OCI-M2 (cell line): ENCODE data around the gene EGFLAM.

Source experiments
- DNase-seq: peaks from one replicate; lab custom pipeline; 2025; ENCODE audit not compliant: unreplicated experiment; lab: John Stamatoyannopoulos, UW

EGFLAM gene

DNA sequence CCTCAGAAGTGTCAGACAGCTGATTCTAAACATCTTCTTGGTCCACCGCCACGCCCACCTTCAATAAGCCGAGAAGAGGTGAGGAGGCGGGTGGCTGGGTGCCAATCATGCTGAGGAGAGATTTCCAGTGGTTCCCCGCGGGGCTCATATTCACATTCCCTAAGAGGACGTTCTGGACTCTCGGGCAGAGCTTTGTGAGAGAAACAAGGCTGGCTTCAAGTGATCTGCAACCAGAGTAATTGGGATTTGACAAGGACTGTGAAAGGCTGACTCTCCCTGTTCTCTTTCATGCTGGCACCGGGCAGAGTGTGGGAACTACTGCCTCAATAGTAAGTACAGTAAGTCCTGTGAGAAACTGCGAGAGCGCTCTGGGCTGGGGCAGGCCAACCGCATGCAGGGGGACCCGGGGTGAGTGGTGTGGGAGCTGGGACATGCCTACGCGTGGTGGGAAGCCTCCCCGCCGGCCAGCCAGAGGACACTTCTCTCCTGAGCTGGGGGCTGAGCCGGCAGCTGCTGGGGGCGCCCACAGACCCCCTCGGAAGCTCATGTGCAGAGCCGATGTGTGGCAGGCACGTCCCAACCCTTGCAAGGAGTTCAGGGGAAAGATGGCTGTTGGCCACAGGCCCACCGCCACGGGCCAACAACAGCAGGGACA lies 187.1 kb downstream of the EGFLAM start:
- DNase-seq = no peak

DNA sequence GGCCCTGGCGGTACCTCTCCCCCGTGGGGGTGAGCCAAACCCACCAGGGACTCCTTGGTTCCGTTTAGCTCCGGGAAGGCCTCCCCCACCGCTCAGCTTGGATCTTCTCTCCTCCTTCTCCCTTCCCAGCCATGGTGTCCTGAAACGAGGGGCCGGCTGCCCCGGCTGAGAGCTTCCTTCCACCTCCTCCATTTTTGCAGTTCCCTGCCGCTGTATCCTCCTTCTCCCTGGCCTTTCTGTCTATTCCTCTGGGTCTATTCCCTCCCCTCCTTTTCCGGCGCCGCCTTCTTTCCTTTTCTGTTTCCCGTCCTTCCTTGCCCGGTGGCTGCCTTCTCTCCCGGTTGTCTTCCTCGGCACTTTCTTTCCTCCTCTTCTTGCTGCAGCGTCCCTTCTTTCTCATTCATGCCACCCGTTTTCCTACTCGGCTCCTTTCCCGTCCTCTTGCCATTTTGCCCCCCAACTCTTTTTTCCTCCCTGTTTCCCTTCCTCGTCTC lies 187.7 kb downstream of the EGFLAM start:
- no peak for DNase-seq

DNA sequence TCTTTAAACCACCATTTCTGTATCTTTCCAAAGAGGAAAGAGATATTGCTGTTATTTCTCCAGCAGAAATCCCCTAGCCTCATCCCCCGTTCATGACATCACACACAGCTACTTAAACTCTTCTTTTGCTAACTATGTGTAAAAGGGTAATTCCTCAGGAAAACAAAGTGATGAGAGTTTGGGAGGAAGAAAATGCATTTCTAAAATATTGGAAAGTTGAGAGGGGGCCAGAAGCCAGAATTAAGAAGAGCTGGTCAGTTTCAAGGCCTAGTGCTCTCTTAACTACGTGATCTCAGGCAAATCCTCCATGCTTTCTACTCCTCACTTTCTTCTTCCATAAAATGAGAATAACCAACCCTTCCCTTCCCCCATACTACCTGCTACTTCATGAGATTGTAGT lies 188.7 kb downstream of the EGFLAM start:
- no peak for DNase-seq

DNA sequence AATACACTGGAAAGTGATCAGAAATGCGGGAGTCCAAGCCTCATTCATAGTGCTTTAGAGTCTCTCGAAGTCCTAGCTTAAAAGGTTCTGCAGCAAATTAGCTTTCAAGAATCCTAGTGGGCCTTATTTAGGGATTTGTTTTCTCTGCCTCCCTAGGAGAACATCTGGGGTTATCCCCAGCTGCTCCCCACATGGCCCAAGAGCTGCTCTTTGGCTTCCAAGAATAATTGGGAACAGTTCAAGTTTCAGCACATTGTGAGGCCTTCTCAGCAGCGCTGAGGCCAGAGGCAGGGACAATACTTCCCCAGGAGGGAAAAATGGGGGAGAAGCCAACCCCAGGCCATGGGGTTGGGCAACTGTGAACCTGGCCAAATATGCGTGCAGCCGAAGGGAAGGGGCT lies 189.4 kb downstream of the EGFLAM start:
- no peak for DNase-seq

DNA sequence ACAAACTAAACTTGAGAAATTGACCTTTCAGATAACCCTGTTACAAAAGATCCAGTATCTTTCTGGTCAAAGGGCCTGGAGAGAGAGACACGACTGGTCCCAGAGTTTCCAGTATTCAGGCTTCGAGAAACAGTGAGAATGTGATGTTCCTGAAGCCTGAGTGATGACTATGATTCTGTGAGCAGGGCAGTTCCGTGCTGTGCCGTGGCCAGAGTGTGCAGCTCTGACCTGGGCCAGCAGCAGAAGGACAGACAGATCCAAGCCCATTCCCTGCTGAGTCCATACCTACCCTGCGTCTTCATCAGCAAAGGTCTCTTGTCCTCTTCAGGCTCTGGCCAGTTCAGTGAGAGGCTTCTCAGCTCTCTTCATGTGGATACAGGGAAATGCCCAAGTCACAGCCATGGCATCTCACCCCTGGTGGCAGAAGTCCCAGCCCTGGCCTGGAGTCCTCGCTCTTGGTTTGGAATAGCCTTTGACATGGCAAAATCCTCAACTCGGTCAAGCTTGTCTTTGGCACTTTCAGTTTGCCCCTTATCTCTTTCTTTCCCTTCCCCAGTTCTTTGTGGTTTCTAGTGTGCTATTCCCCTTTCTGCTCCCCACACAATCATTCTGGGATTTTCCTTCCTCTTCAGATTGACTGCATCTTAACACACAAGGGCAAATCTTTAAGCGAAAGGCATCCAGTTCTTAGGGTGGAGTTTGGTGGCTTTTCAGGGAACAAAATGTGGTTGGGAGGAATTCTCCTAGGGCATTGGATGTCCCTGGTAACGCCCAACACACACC lies 190.4 kb downstream of the EGFLAM start:
- DNase-seq = no peak

DNA sequence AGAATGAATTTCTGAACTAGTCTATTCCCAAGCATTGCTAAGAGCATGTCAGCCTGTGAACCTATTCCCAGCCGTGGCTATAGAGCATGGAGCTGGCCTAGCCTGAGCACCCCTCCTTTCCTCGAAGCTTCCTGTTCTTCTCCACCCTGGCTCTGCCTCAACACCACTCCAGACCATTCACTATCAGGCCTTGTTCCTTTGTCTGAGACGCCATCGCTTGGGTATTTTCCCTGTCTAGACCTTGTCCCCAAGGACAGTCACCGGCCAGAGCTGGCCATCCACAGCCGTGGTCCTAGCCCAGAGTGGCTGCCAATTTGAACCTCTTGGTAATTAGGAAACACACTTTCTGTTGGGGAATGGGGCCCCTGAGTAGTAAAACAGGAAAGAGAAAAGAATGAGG lies 192.3 kb downstream of the EGFLAM start:
- no peak for DNase-seq

DNA sequence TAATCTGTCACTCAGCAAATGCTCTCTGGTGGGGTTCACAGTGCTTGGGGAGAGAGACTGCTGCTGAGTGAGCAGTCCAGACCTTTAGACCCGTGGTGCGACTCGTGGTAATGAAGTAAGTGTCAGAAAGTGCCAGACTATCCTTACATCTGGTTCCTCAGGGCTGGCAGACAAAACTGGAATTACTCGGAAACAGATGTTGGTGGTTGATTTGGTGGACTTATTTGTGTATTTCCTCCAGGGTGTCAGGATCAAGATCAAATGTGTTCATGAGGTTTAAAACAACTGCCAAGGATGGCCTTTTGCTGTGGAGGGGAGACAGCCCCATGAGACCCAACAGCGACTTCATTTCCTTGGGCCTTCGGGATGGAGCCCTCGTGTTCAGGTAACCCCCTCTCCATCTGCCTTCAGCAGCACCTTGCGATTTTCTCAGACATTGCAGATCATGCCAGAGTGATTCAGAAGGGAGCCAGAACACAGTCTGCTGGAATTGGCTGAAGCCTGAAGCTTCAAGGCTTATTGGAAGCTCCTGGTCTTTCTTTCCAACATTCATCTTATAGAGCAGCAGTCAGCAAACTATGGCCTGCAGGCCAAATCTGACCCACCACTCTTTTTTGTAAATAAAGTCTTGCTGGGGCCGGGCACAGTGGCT lies 192.8 kb downstream of the EGFLAM start:
- DNase-seq = no peak

DNA sequence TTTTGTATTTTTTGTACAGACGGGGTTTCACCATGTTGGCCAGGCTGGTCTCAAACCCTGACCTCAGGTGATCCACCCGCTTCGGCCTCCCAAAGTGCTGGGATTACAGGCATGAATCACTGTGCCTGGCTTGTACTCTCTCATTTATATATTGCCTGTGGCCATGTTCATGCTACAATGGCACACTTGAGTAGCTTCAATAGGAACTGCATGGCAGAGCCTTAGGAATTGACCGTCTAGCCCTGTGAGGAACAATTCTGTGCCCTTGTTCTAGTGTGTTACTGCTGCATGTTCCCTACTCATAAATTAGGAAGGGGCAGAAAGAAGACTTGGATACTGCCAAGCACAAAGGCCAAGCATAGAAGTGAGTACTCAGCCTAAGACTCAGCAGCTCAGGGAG lies 193.8 kb downstream of the EGFLAM start:
- no peak for DNase-seq

DNA sequence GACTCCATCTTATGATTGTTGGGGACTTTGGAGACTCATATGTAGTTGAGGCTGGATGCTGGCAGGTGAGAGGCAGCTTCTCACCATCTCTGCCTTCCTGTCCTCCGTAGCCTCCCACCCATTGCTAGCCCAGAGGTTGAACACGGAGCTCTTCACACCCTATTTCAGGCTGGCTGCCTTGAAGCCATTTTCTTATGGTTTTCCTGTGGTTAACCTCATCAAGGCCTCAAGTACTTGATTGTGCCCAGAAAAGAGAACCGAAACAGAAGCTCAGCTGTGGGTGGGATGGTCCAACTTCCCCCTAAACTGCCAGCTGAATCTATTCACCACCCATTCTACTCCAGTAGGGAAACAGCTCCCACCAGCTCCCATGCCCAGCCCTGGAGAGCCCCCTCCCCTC lies 195.1 kb downstream of the EGFLAM start:
- DNase-seq = no peak

DNA sequence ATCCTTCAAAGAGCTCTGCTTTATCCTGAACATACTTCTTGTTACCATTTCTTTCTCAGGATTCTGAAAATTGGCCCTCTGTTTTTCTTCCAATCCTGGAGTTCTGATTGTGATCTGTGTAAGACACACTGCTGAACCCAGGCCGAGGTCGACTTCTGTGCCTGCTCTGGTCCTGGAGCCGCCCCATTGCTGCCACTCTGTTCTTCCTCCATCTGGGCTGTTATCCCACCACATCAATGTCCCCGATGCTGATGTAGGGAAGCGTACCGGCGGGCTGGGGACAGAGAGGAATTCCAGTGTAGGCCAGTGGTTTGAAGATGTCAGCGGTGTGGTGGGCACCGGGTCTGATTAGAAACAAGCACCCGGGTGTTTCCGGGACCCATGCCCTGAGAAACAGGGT lies 195.6 kb downstream of the EGFLAM start:
- DNase-seq = no peak

DNA sequence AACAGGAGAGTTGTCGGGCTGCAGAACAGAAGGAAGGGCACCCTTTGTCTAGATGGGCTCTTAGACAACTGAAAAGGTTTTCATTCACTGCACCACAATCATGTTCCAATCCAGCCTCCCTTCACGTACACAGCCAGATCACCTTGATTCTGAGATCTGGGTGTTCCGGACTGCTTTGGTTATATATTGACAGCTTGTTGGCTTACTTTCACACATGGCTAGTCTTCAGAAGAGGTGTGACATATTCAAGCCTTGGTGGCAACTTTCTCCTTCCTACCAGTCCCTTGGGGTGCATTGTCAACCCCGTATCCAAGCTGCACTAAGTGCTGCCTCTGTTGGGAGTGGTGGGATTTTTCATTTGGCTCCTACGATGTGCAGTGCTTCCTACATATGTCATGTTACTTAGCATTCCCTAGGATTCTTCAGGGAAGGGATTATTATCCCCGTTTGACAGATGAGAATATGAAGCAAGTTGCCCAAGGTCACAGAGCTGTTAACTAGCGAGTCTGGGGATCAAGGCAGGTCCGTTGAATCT lies 197.5 kb downstream of the EGFLAM start:
- DNase-seq = no peak

DNA sequence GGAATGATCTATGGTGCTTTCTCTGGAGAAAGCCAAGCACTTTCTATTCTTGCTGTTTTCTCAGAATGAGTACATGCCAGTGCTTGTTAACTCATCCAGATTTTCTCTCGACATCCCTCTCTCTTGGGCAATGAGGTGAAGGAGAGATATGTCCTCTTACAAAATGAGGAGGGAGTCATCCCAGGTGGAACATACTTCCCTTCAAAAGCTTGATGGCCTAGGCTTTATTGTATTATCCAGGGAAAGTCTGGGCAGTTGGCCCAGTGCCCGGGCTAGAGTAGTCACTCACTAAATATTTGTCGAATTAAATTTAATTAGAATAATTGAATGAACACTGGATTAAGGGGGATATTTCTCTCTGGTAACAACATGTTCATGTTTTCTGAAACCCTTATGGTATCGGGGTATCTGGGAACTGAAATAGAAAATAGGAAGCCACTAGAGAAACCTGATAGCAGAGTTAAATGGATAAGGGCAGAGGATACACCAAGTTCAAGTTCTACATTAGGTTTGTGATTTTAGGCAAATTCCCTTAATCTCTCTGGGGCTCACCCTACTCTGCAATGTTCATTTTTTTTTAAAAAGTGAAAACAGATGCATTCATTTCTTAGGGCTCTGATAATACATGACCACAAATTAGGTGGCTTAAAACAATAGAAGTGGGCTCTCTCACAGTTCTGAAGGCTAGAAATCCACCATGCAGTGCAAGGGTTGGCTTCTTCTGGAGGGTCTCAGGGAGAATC lies 198.5 kb downstream of the EGFLAM start:
- no peak for DNase-seq

DNA sequence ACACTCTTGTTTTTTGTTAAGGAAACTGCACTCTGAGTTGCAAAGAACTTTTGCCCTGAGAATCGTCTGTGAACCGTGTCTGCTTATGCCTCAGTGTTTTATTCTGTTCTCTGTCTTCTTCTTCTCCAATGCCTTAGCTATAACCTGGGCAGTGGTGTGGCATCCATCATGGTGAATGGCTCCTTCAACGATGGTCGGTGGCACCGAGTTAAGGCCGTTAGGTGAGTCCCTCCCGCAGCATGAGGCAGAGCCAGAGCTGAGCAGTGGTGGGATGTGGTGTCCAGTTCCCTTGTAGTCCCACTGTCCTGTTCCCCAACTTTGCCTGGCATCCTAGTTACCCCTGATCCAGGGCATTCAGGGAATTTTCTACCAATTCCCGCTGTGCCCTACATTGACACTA lies 199.8 kb downstream of the EGFLAM start:
- DNase-seq = no peak

DNA sequence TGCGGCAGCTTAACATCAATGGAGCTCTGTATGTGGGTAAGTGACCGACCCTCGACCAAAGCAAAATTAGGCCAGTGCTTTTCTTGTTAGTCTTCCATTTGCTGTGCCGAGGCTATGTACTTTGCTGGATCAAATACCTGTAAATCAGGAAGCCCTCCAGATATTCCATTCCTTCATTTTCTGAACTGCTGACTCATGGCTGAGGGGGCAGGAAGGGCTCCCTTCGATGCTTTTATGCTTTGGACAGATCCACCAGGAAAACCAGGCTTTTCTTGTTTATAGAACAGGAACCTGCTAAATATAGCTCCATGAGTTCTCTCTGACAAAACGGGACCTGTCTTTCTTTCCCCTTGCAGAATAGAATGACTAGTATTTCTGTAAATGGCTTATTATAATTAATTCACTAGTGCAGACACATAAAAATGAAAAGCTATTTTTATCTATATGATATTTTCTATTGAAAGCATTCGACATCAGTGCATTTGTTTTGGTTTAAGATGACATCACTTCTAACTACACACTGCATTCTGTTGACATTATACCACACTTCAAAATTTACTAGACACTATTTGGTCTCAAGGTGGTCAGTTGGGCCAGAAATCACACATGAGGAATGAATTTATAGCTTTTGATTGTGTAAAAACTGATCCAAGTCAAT lies 204.7 kb downstream of the EGFLAM start:
- no peak for DNase-seq

DNA sequence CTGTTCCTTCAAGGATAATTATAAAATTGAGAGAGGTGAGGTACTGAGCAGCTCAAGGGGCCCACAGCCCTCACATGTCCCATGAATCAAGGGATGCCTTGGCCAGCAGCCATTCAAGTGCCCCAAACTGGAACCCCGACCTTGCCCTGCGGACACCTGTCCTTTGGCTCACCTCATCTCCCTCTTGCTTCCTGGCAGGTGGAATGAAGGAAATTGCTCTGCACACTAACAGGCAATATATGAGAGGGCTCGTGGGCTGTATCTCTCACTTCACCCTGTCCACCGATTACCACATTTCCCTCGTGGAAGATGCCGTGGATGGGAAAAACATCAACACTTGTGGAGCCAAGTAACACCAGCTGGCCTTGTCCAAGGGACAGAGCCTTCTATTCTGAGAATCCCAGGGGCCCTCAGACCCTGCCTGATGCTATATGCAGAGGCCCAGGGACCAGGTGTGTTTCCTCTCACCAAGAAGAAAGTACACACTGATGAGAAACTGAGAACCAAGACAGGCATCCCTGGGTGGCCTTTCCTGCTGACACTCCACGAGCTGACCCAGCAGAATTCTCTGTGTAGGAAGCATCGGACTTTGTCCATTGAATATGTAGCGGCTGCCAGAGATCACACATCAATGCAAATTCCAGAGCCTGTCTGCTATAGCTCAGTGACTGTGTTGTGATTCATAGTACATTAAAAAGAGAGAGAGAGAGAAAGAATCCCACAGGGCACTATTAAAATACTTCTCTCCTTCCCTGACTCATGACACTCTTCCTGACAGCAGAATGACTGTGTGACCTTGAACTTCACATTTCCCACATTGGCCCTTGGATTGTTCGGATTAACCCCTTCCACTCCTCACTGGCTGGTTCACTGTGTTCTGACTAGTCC lies 205.5 kb downstream of the EGFLAM start:
- DNase-seq = no peak

DNA sequence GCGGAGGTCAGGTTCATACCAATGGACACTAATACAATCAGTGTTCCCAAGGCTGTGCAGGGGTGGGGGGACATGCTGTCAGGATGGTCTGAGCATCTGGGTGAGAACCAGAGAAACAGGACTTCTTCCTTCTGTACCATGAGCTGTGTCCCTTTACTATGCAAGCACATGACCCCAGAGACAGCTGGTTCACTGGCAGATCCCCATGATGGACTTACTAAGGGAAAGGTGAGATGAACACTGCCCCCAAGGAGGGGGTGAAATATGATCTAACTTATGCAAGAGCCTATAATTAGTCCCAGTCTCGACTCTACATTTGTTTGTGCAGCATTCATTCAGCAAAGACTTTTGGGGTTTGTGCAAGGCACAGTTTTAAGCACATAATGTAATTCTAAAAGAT lies 206.7 kb downstream of the EGFLAM start:
- no peak for DNase-seq

DNA sequence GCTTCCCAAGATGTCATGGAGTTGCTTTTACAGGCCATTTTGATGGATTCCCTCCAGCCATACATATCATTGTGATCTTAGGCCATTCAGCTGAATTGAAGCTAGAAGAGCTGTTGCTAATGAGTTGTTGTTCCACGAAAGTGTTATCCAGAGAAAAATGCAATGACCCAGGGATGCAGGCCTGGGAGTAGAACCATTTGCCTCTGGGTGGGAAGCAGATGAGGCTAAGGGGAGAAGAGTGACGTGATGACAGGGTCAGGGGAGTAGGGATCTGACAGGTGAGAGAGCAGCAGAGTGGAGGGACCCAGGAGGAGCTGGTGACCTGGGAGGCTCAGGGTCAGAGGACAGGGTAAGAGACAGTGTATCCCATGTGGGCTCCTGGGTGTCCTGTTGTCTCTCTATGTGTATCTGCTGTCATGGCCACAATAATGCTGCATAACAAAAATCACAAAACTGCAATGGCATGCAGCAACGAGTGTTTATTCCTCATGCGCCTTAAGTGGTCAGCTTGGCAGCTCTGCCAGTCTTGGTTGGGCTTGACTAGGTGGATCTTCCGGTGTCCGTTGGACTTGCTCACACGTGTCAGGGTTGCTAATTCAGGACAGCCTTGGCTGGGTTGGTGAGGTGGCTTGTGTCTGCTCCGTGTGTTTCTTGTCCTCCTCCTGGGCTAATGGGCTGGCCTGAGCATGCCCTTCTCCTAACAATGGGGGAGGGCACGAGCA lies 207.5 kb downstream of the EGFLAM start:
- DNase-seq = no peak

DNA sequence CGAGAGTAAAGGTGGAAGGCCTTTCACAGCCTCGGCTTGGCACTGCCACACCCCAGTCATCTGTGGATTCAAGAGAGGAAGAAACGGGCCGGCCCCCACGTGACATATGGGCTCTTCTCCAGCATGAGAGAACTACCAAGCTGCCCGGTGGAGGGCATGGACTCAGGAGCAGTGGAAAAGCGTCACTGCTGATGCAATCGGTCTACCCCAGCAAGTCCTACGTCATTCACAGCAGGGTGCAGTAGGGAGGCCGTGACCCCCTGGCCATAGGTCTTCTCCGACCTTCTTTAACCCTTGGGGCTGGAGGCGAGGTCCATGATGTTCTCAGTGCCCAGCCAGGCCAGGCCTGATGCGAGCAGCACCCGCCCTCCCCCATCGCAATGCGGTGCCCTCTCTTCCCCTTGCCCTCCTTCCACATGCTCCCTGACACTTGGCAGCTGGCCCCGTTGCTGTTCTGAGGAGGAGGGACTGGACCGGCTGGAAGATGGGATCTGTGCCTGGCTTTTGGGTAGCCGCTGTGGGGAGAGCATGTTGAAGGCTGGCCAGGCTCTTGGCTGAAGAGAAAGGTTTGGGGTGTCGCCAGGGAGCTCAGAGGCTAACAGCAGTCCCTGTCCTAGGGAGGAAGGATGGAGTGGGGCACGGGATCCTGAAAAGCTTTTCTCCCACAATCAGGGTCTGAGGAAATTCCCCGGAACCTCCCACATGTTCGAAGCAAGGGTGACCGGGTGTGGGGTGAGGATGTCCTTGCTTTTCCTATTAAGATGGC lies 208.2 kb downstream of the EGFLAM start:
- DNase-seq = no peak
